ENCODE results near the gene STAC. TPM values are rescaled to one million over a fixed set of nuclear protein-coding genes. Genes with fewer than 3 reads are reported as not detected.

Gene STAC
- total and polyA plus RNA-seq, 10 of the 15 experiments (the other 5 are each of a cell fraction or from before 2014, with no cell fraction given): 0.07 TPM; not detected in 9

GRCh38 chr3:36409862-36410261 is 29.6 kb downstream of the STAC start:
- Histone ChIP-seq H3K36me3 (ENCODE audit: control insufficient read depth in 2 of 2, insufficient read depth in 2 of 2, low read length in 1 of 2) (no peaks in the 10 kb centered on the region), H3K27me3 (replicated peaks in 1 of 2; ENCODE audit: control insufficient read depth in 2 of 2, insufficient read depth in 2 of 2, low read length in 1 of 2) (no peaks in the 10 kb centered on the region), H3K9ac (ENCODE audit: control insufficient read depth, insufficient read depth, low read length) (no peak overlapping the region), H2AFZ (ENCODE audit: control insufficient read depth, low read depth, low read length) (no peak overlapping the region), H3K4me1 (ENCODE audit: control insufficient read depth, insufficient read depth, low read length) (no peaks in the 10 kb centered on the region), H3K4me2 (ENCODE audit: control insufficient read depth, insufficient read depth) (no peak overlapping the region), H4K20me1 (ENCODE audit: control insufficient read depth, insufficient read depth) (no peaks in the 10 kb centered on the region), H3K9me3 (replicated peaks; ENCODE audit: control insufficient read depth, insufficient read depth, low read length) (no peaks in the 10 kb centered on the region), H3K79me2 (ENCODE audit: control insufficient read depth, insufficient read depth, low read length) (no peaks in the 10 kb centered on the region), H3K27ac (ENCODE audit: control insufficient read depth, insufficient read depth) (no peak overlapping the region), H3K4me3 (no peak overlapping the region)
- DNase-seq (ENCODE audit: low read depth, low spot score) (no peak), FAIRE-seq (no peak), ATAC-seq (no peak)
- ChIA-PET RAD21 (ENCODE audit: unreplicated experiment) (no interaction called here), POLR2A (no interaction called here), CTCF (no interaction called here), SMC1A (ENCODE audit: uncharacterized antibody, unreplicated experiment) (no interaction called here)
- whole genome bisulfite sequencing (ENCODE audit: insufficient coverage, insufficient replicate concordance, low lambda C conversion rate, missing lambda C conversion rate): 5% methylated on average over 2 of the region's 2 CpGs
- in situ Hi-C loops (cut with MboI) (no loop called here), intact Hi-C loops (cut with micrococcal nuclease; ENCODE audit: unreplicated experiment) (no loop called here)
- no TSS peak for BruUV-seq (replicated peaks)
- TF ChIP-seq PBX3 (IDR thresholded peaks at IDR 0.05; ENCODE audit: insufficient replicate concordance, low read depth, low read length) (no peak), SMAD1 (IDR thresholded peaks at IDR 0.05; ENCODE audit: low read depth, partially characterized antibody) (no peak), CBX5 (IDR thresholded peaks at IDR 0.05; ENCODE audit: low read depth) (no peak), ZZZ3 (IDR thresholded peaks at IDR 0.05; ENCODE audit: control insufficient read depth, insufficient read length, low read depth) (no peak), NFIC (IDR thresholded peaks at IDR 0.05; ENCODE audit: low read depth, low read length) (no peak), E2F8 (IDR thresholded peaks at IDR 0.05; ENCODE audit: low read depth, partially characterized antibody) (no peak), EP300 (IDR thresholded peaks at IDR 0.05; ENCODE audit: borderline replicate concordance in 1 of 2, control insufficient read depth in 1 of 2, low read depth in 2 of 2, low read length in 2 of 2) (no peak), TBL1XR1 (IDR thresholded peaks at IDR 0.05; ENCODE audit: low read depth, low read length) (no peak), MEF2B (IDR thresholded peaks at IDR 0.05; ENCODE audit: partially characterized antibody, poor library complexity, severe bottlenecking) (no peak), BHLHE40 (IDR thresholded peaks at IDR 0.05; ENCODE audit: borderline replicate concordance in 1 of 2, low read depth in 2 of 2, low read length in 1 of 2) (no peak), STAT3 (IDR thresholded peaks at IDR 0.05; ENCODE audit: low read depth, low read length) (no peak), POLR2AphosphoS5 (IDR thresholded peaks at IDR 0.05; ENCODE audit: low read length) (no peak), RCOR1 (conservative IDR thresholded peaks at IDR 0.05; ENCODE audit: low read depth, low read length) (no peak), RFX5 (IDR thresholded peaks at IDR 0.05; ENCODE audit: low read depth, low read length) (no peak)
- TF ChIP-seq, protein P1, sequence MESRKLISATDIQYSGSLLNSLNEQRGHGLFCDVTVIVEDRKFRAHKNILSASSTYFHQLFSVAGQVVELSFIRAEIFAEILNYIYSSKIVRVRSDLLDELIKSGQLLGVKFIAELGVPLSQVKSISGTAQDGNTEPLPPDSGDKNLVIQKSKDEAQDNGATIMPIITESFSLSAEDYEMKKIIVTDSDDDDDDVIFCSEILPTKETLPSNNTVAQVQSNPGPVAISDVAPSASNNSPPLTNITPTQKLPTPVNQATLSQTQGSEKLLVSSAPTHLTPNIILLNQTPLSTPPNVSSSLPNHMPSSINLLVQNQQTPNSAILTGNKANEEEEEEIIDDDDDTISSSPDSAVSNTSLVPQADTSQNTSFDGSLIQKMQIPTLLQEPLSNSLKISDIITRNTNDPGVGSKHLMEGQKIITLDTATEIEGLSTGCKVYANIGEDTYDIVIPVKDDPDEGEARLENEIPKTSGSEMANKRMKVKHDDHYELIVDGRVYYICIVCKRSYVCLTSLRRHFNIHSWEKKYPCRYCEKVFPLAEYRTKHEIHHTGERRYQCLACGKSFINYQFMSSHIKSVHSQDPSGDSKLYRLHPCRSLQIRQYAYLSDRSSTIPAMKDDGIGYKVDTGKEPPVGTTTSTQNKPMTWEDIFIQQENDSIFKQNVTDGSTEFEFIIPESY (IDR thresholded peaks at IDR 0.05): no peak
- TF ChIP-seq, protein P2, sequence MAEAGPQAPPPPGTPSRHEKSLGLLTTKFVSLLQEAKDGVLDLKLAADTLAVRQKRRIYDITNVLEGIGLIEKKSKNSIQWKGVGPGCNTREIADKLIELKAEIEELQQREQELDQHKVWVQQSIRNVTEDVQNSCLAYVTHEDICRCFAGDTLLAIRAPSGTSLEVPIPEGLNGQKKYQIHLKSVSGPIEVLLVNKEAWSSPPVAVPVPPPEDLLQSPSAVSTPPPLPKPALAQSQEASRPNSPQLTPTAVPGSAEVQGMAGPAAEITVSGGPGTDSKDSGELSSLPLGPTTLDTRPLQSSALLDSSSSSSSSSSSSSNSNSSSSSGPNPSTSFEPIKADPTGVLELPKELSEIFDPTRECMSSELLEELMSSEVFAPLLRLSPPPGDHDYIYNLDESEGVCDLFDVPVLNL (IDR thresholded peaks at IDR 0.05; ENCODE audit: low read depth, low read length): no peak
- TF ChIP-seq, protein P3, sequence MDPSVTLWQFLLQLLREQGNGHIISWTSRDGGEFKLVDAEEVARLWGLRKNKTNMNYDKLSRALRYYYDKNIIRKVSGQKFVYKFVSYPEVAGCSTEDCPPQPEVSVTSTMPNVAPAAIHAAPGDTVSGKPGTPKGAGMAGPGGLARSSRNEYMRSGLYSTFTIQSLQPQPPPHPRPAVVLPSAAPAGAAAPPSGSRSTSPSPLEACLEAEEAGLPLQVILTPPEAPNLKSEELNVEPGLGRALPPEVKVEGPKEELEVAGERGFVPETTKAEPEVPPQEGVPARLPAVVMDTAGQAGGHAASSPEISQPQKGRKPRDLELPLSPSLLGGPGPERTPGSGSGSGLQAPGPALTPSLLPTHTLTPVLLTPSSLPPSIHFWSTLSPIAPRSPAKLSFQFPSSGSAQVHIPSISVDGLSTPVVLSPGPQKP (IDR thresholded peaks at IDR 0.05; ENCODE audit: low read depth, low read length): no peak
